H1 (cell line): ENCODE data around the gene RPL38. TPM values are rescaled to one million over a fixed set of nuclear protein-coding genes. Genes with fewer than 3 reads are reported as not detected.
A peak's percentile ranks its signal among the peaks of the same experiment; 100 is the strongest.

Experiments
- CTCF ChIA-PET: fragments of 300-600 bp; sonication (Branson Sonifier 250); formaldehyde crosslinking; loops from one replicate; lab custom pipeline; 2021; ENCODE audit not compliant: partially characterized antibody; lab: Charles Lee
- POLR2A ChIA-PET: fragments of 300-600 bp; sonication (Branson Sonifier 250); formaldehyde crosslinking; loops from one replicate; lab custom pipeline; 2021; ENCODE audit warnings: inconsistent platforms; ENCODE audit not compliant: partially characterized antibody; lab: Charles Lee
- DNase-seq, 2 experiments: peaks; one replicate each; pipeline versions ENCODE4 v3.0.0 to v3.0.0-alpha.2; 2010 to 2022; ENCODE audit warnings: low spot score in 2 of 2, low read depth in 1 of 2, mixed read lengths in 1 of 2
- FAIRE-seq: peaks from 2 replicates; lab custom pipeline; 2011; peaks lifted over from hg19 to GRCh38; lab: Jason Lieb, UNC
- H2AFZ ChIP-seq: 2 replicates; pipeline ENCODE4 v1.8.1; 2012; ENCODE audit warnings: low read length, inconsistent platforms
- H2AK5ac ChIP-seq: 2 replicates; pipeline ENCODE4 v1.6.1; 2013; ENCODE audit warnings: low read depth, low read length
- H2BK120ac ChIP-seq: replicated peaks from 2 replicates; pipeline ENCODE3; 2013; ENCODE audit warnings: low read depth, low read length, inconsistent platforms
- H2BK12ac ChIP-seq: 2 replicates; pipeline ENCODE4 v1.6.1; 2013; ENCODE audit warnings: low read depth, low read length
- H2BK15ac ChIP-seq: 2 replicates; pipeline ENCODE4 v1.6.1; 2013; ENCODE audit warnings: low read length
- H2BK20ac ChIP-seq: 2 replicates; pipeline ENCODE4 v1.6.1; 2013; ENCODE audit warnings: low read length
- H2BK5ac ChIP-seq: 2 replicates; pipeline ENCODE4 v1.6.1; 2013; ENCODE audit warnings: low read depth, low read length
- H3K14ac ChIP-seq: 2 replicates; pipeline ENCODE4 v1.6.1; 2013; ENCODE audit warnings: inconsistent platforms; ENCODE audit not compliant: insufficient read length
- H3K18ac ChIP-seq: 2 replicates; pipeline ENCODE4 v1.6.1; 2013; ENCODE audit warnings: low read length; ENCODE audit errors: extremely low read depth
- H3K23ac ChIP-seq: 2 replicates; pipeline ENCODE4 v1.6.1; 2013; ENCODE audit warnings: inconsistent platforms; ENCODE audit not compliant: insufficient read length
- H3K23me2 ChIP-seq: 2 replicates; pipeline ENCODE4 v1.6.1; 2013; ENCODE audit warnings: low read depth, low read length
- H3K27ac ChIP-seq: 2 replicates; pipeline ENCODE4 v1.6.1; 2011; ENCODE audit warnings: low read depth, low read length, inconsistent platforms
- H3K27me3 ChIP-seq, 4 experiments: replicated peaks in 1 of 4; 1 replicate in 1 of 4; 2 replicates in 3 of 4; pipeline versions ENCODE4 v1.6.1 to v1.8.1; 2011 to 2013; ENCODE audit warnings: low read length in 3 of 4, mild to moderate bottlenecking in 3 of 4, inconsistent platforms in 2 of 4, mixed read lengths in 2 of 4, moderate library complexity in 1 of 4; ENCODE audit not compliant: control insufficient read depth in 3 of 4, insufficient read depth in 3 of 4; ENCODE audit errors: extremely low read depth in 1 of 4
- H3K36me3 ChIP-seq, 4 experiments: 2 replicates each; pipeline versions ENCODE4 v1.6.1 to v1.8.1; 2011 to 2013; ENCODE audit warnings: mild to moderate bottlenecking in 4 of 4, low read length in 3 of 4, moderate library complexity in 2 of 4, control low read depth in 1 of 4, inconsistent platforms in 1 of 4; ENCODE audit not compliant: insufficient read depth in 4 of 4, control insufficient read depth in 2 of 4
- H3K4ac ChIP-seq: replicated peaks from 2 replicates; pipeline ENCODE3; 2013; ENCODE audit warnings: low read length, low read depth, mixed read lengths, inconsistent platforms; ENCODE audit not compliant: insufficient read length
- H3K4me1 ChIP-seq, 4 experiments: replicated peaks in 1 of 4; 1 replicate in 1 of 4; 2 replicates in 3 of 4; pipeline versions ENCODE4 v1.6.1 to v1.8.1; 2011 to 2013; ENCODE audit warnings: low read length in 3 of 4, inconsistent platforms in 2 of 4, mixed read lengths in 1 of 4; ENCODE audit not compliant: insufficient read depth in 4 of 4, control insufficient read depth in 3 of 4
- H3K4me2 ChIP-seq, 2 experiments: 2 replicates each; pipeline versions ENCODE4 v1.6.1 to v1.8.1; 2011 to 2013; ENCODE audit warnings: low read depth in 2 of 2, low read length in 2 of 2, control low read depth in 1 of 2, inconsistent platforms in 1 of 2, mild to moderate bottlenecking in 1 of 2; ENCODE audit not compliant: insufficient read depth in 1 of 2
- H3K4me3 ChIP-seq, 4 experiments: fragments of 200-600, 300-600 bp in 1 of 4; sonication (generic), shearing (Covaris generic), sonication (Bioruptor Twin) in 1 of 4; 2 replicates each; pipeline versions ENCODE4 v1.5.1 to v1.8.1; 2011 to 2016; ENCODE audit warnings: low read length in 4 of 4, low read depth in 3 of 4, control low read depth in 2 of 4, inconsistent platforms in 2 of 4, mild to moderate bottlenecking in 2 of 4, mixed read lengths in 1 of 4, moderate library complexity in 1 of 4; ENCODE audit not compliant: insufficient read depth in 2 of 4; ENCODE audit errors: extremely low read depth in 1 of 4
- H3K56ac ChIP-seq: replicated peaks from 2 replicates; pipeline ENCODE3; 2013; ENCODE audit warnings: low read depth, mild to moderate bottlenecking, mixed read lengths, low read length, inconsistent platforms; ENCODE audit not compliant: insufficient read length
- H3K79me1 ChIP-seq: 2 replicates; pipeline ENCODE4 v1.6.1; 2013; ENCODE audit warnings: low read depth, low read length, control low read depth
- H3K79me2 ChIP-seq, 2 experiments: 2 replicates each; pipeline versions ENCODE4 v1.6.1 to v1.8.1; 2012 to 2013; ENCODE audit warnings: low read length in 2 of 2, mild to moderate bottlenecking in 2 of 2, inconsistent platforms in 1 of 2; ENCODE audit not compliant: insufficient read depth in 2 of 2, control insufficient read depth in 1 of 2
- H3K9ac ChIP-seq, 4 experiments: replicated peaks in 1 of 4; 1 replicate in 1 of 4; 2 replicates in 3 of 4; pipeline versions ENCODE4 v1.6.1 to v1.8.1; 2011 to 2013; ENCODE audit warnings: low read depth in 3 of 4, low read length in 3 of 4, control low read depth in 2 of 4, mild to moderate bottlenecking in 2 of 4, moderate library complexity in 2 of 4, inconsistent platforms in 1 of 4; ENCODE audit errors: extremely low read depth in 1 of 4
- H3K9me3 ChIP-seq, 2 experiments: 2 replicates each; pipeline versions ENCODE4 v1.6.1 to v1.8.1; 2012 to 2013; ENCODE audit warnings: mild to moderate bottlenecking in 2 of 2, moderate library complexity in 2 of 2, control low read depth in 1 of 2, inconsistent platforms in 1 of 2, low read depth in 1 of 2, low read length in 1 of 2, mixed read lengths in 1 of 2; ENCODE audit not compliant: insufficient read depth in 2 of 2
- H4K20me1 ChIP-seq, 2 experiments: replicated peaks in 1 of 2; 2 replicates each; pipeline versions ENCODE3 to v1.8.1; 2011 to 2013; ENCODE audit warnings: inconsistent platforms in 2 of 2, low read length in 2 of 2, mild to moderate bottlenecking in 1 of 2; ENCODE audit not compliant: insufficient read depth in 2 of 2, control insufficient read depth in 1 of 2
- H4K5ac ChIP-seq: 2 replicates; pipeline ENCODE4 v1.6.1; 2013; ENCODE audit warnings: low read length, low read depth, mixed read lengths, inconsistent platforms; ENCODE audit not compliant: insufficient read length
- H4K8ac ChIP-seq: 2 replicates; pipeline ENCODE4 v1.8.0; 2013; ENCODE audit warnings: mild to moderate bottlenecking, moderate library complexity, low read length, inconsistent platforms; ENCODE audit not compliant: insufficient read depth; ENCODE audit errors: extremely low read depth
- H4K91ac ChIP-seq: replicated peaks from 2 replicates; pipeline ENCODE3; 2013; ENCODE audit warnings: low read length, mixed read lengths, inconsistent platforms; ENCODE audit not compliant: insufficient read length
- CTBP2 ChIP-seq: IDR thresholded peaks from 2 replicates; pipeline ENCODE4 v1.7.0; 2011; ENCODE audit warnings: borderline replicate concordance, mild to moderate bottlenecking, moderate library complexity, mixed read lengths, low read length; ENCODE audit not compliant: insufficient read depth, insufficient read length
- E2F6 ChIP-seq: IDR thresholded peaks from 2 replicates; pipeline ENCODE4 v1.6.1; 2012; ENCODE audit warnings: inconsistent platforms
- EGR1 ChIP-seq: IDR thresholded peaks from 2 replicates; pipeline ENCODE4 v1.6.1; 2011; ENCODE audit warnings: low read depth, low read length, borderline replicate concordance
- KDM5A ChIP-seq: fragments of 200-600 bp; IDR thresholded peaks from 2 replicates; pipeline ENCODE4 v1.7.1; 2012; ENCODE audit warnings: mild to moderate bottlenecking, low read length, inconsistent platforms, mixed read lengths
- NANOG ChIP-seq: IDR thresholded peaks from 2 replicates; pipeline ENCODE4 v1.6.1; 2011; ENCODE audit warnings: low read length, low read depth, mild to moderate bottlenecking, inconsistent platforms; ENCODE audit not compliant: insufficient read depth, poor library complexity, severe bottlenecking
- PHF8 ChIP-seq: fragments of 200-600 bp; sonication (generic); conservative IDR thresholded peaks from 2 replicates; pipeline ENCODE4 v1.7.1; 2012; ENCODE audit warnings: low read depth, mild to moderate bottlenecking, inconsistent platforms, low read length, moderate library complexity
- POLR2A ChIP-seq, 2 experiments: IDR thresholded peaks; 1 replicate in 1 of 2; 2 replicates in 1 of 2; pipeline ENCODE4 v1.6.1; 2011; ENCODE audit warnings: low read depth in 2 of 2, low read length in 2 of 2, mild to moderate bottlenecking in 2 of 2; ENCODE audit errors: control extremely low read depth in 1 of 2
- POU5F1 ChIP-seq: IDR thresholded peaks from 2 replicates; pipeline ENCODE4 v1.6.1; 2011; ENCODE audit warnings: low read depth, mild to moderate bottlenecking, low read length, moderate library complexity
- SIN3A ChIP-seq, 2 experiments: IDR thresholded peaks in 1 of 2; conservative IDR thresholded peaks in 1 of 2; 2 replicates each; pipeline ENCODE4 v1.6.1; 2011 to 2012; ENCODE audit warnings: low read length in 2 of 2, improper control_type of control experiment in 1 of 2, low read depth in 1 of 2, mild to moderate bottlenecking in 1 of 2
- SRF ChIP-seq: IDR thresholded peaks from 2 replicates; pipeline ENCODE4 v1.6.1; 2011; ENCODE audit warnings: mild to moderate bottlenecking, low read depth, low read length, moderate library complexity
- TAF1 ChIP-seq: IDR thresholded peaks from 2 replicates; pipeline ENCODE4 v1.6.1; 2011; ENCODE audit warnings: mild to moderate bottlenecking, low read depth, low read length
- TCF12 ChIP-seq: IDR thresholded peaks from 2 replicates; pipeline ENCODE4 v1.6.1; 2011; ENCODE audit warnings: low read depth, mild to moderate bottlenecking, low read length
- ZNF274 ChIP-seq: IDR thresholded peaks from 2 replicates; pipeline ENCODE4 v1.7.0; 2012; ENCODE audit warnings: low read length, borderline replicate concordance; ENCODE audit errors: extremely low read depth
- WGBS, 2 experiments: shearing (Covaris generic) in 1 of 2; methylation state at CpG; one replicate each; pipeline versions ENCODE4 v1.1.6 to v1.1.7; 2013 to 2015; ENCODE audit warnings: low lambda C conversion rate in 2 of 2, mixed read lengths in 2 of 2, inconsistent platforms in 1 of 2, low coverage in 1 of 2, missing lambda C conversion rate in 1 of 2; ENCODE audit not compliant: insufficient replicate concordance in 2 of 2, insufficient coverage in 1 of 2, insufficient read length in 1 of 2; ENCODE audit errors: extremely low coverage in 1 of 2, missing lambda C conversion rate in 1 of 2; 5-methylcytosine and 5-hydroxymethylcytosine counted together
- polyA plus RNA-seq, 7 experiments: library from polyadenylated mRNA; depleted of rRNA in 3 of 7; stranded (reverse) in 5 of 7; unstranded in 2 of 7; fragments of >200 nt in 5 of 7; fragments of 200-250 nt in 2 of 7; gene quantifications; 1 replicate in 5 of 7; 2 replicates in 1 of 7; 4 replicates in 1 of 7; pipeline versions ENCODE4 v1.2.1 to v1.2.3, GENCODE V29; 2011 to 2013; ENCODE audit warnings: missing spikeins in 2 of 7, mixed read lengths in 2 of 7
- total RNA-seq: library from RNA; stranded (reverse); fragmentation: NEBNext Ultra II Directional; extraction: Animal tissue kit (Norgen Biotek cat#: 25700); gene quantifications from 2 replicates; pipeline ENCODE4 v1.2.1, GENCODE V29; 2021

Gene RPL38
- total and polyA plus RNA-seq, 2 of the 8 experiments (the other 6 are each of a cell fraction or from before 2014, with no cell fraction given) = 412 to 1,195 TPM

DNA sequence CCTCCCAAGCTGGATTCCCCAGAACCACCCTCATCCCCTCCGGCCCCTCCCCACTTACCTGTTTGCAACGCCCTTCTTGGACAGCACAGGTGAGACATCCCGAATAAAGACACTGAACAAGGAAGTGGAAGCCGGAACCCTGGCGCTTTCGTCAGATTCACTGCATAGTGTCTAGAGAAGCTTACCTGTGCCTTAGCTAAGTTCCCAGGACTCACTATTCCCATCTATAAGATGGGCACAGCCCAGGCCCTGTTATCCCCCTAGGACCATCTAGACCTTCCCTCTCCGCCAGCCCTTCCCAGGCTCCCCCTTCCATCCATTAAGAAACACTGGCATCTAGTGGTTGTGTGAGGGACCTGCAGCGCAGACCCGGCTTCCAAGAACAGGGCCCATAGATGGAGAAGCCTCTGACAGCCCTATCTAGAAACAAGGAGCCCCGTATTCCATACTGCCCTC, 26.9 kb upstream of the RPL38 start:
- no peaks in the 10 kb centered on the region for H3K36me3 ChIP-seq
- H3K79me2 ChIP-seq = no peaks in the 10 kb centered on the region
- no peak overlapping the region for H2BK12ac ChIP-seq
- no peaks in the 10 kb centered on the region for H3K79me1 ChIP-seq
- no peak overlapping the region for H2AFZ ChIP-seq
- H3K56ac ChIP-seq = no peak overlapping the region
- no peak overlapping the region for H4K91ac ChIP-seq
- no peak overlapping the region for H2BK15ac ChIP-seq
- H3K23ac ChIP-seq = no peak overlapping the region
- POLR2A ChIA-PET = interaction anchor here (1.1 to 1.3 kb wide), 2 partner anchors 27 to 30 kb away, joined by 3 to 5 read pairs; partner anchors contain the start of gene RPL38
- H3K9me3 ChIP-seq = no peaks in the 10 kb centered on the region
- 0 out of 7 replicates have a peak, but pooled peaks cover 0 to 1% (median 0%) of the 10 kb centered on the region in 4 experiments for H3K27me3 ChIP-seq
- FAIRE-seq (peak; percentile 84), DNase-seq (peak; percentile 50 to 85)
- H3K18ac ChIP-seq = no peak overlapping the region
- no peak overlapping the region for H3K14ac ChIP-seq
- no peaks in the 10 kb centered on the region for H4K20me1 ChIP-seq
- no peak overlapping the region for H2BK120ac ChIP-seq
- no peak overlapping the region for H3K4me3 ChIP-seq
- H3K23me2 ChIP-seq = no peaks in the 10 kb centered on the region
- no peak overlapping the region for H3K4ac ChIP-seq
- no peak overlapping the region for H2BK5ac ChIP-seq
- no peak overlapping the region for H2AK5ac ChIP-seq
- H3K4me1 ChIP-seq = 0 out of 7 replicates have a peak, but pooled peaks cover 0 to 4% (median 0%) of the 10 kb centered on the region in 4 experiments
- H3K9ac ChIP-seq = no peak overlapping the region
- WGBS, 2 experiments = 60% methylated on average over 10 of the region's 10 CpGs; no CpG with 5 or more reads in 1 of the 2 experiments
- H3K4me2 ChIP-seq = no peak overlapping the region
- H3K27ac ChIP-seq = no peak overlapping the region
- CTCF ChIA-PET = interaction anchor here (0.6 to 3.3 kb wide), 32 partner anchors 11 to 526 kb away, joined by 3 to 94 read pairs (median 4); no protein-coding TSS in a partner anchor
- no peak overlapping the region for H4K5ac ChIP-seq
- H4K8ac ChIP-seq = no peak overlapping the region
- no peak overlapping the region for H2BK20ac ChIP-seq
- TF ChIP-seq POLR2A (IDR thresholded peaks at IDR 0.05; ENCODE audit: control extremely low read depth in 1 of 2, low read depth in 2 of 2, low read length in 2 of 2) = no peak
- no peak for TF ChIP-seq EGR1
- TF ChIP-seq SIN3A (conservative IDR thresholded peaks at IDR 0.05 in 1 of 2, IDR thresholded peaks at IDR 0.05 in 1 of 2; ENCODE audit: low read depth in 1 of 2, low read length in 2 of 2) = no peak
- TF ChIP-seq TCF12 = no peak
- TF ChIP-seq NANOG = no peak
- no peak for TF ChIP-seq E2F6
- TF ChIP-seq POU5F1 = no peak
- TF ChIP-seq CTBP2 = no peak
- TF ChIP-seq SRF = no peak
- TF ChIP-seq ZNF274 = no peak
- no peak for TF ChIP-seq KDM5A
- no peak for TF ChIP-seq PHF8
- no peak for TF ChIP-seq TAF1
